Measurements from ENCODE around the gene UGP2. TPM values are rescaled to one million over a fixed set of nuclear protein-coding genes. Genes with fewer than 3 reads are reported as not detected.
A peak's percentile ranks its signal among the peaks of the same experiment; 100 is the strongest.
"Not testable (repeated sequence)": the region's sequence is repeated elsewhere in the genome, so short reads cannot be mapped to it uniquely, and the experiment has no call there.

The UGP2 gene
- total RNA-seq, 1 donor from 2014 or later = 145 TPM

DNA sequence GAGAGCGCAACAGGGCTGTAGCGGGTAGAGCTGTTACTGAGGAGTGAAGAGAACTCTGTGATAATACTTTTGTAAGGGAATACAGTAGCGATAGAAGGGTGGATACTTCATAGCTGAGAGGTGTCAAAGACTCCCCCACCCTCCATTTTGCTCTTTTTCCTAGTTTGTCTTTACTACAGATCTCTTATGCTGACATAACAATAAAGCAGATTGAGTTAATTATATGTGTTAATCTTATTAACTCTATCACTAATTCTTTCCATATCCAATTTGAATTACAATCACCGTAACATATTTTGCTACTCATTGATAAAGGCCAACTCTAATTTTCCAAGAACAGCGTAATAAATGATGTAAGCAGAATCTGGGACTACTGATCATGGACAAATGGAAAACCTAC lies 57.1 kb downstream of the UGP2 start:
- Histone ChIP-seq H3K4me1 (no peaks in the 10 kb centered on the region), H3K27me3 (no peaks in the 10 kb centered on the region), H3K36me3 (peaks cover 63% of the 10 kb centered on the region), H3K27ac (no peak overlapping the region), H3K4me3 (no peak overlapping the region), H3K9me3 (no peaks in the 10 kb centered on the region)
- TF ChIP-seq, protein P1, sequence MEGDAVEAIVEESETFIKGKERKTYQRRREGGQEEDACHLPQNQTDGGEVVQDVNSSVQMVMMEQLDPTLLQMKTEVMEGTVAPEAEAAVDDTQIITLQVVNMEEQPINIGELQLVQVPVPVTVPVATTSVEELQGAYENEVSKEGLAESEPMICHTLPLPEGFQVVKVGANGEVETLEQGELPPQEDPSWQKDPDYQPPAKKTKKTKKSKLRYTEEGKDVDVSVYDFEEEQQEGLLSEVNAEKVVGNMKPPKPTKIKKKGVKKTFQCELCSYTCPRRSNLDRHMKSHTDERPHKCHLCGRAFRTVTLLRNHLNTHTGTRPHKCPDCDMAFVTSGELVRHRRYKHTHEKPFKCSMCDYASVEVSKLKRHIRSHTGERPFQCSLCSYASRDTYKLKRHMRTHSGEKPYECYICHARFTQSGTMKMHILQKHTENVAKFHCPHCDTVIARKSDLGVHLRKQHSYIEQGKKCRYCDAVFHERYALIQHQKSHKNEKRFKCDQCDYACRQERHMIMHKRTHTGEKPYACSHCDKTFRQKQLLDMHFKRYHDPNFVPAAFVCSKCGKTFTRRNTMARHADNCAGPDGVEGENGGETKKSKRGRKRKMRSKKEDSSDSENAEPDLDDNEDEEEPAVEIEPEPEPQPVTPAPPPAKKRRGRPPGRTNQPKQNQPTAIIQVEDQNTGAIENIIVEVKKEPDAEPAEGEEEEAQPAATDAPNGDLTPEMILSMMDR (IDR thresholded peaks at IDR 0.05) = no peak
- ATAC-seq = no peak
- intact Hi-C loops (cut with DNase I) = no loop called here
- no peak for DNase-seq

DNA sequence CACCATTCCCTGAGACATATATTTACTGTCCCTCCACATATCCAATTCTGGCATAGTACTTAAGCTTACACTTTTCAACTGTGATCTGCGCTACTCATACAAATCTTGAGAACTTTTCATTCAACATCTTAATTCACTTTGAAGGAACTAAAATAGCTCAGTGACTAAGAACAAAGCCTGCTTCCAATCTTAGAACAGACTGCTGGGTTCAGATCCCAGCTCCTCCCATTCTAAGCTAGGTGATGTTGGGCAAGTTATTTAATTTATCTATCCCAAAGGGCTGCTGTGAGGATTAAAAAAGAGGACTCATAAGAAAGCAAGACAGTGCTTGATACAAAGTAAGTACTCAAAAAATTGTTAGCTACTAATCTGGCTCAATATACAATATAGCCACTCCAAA lies 57.9 kb downstream of the UGP2 start:
- Histone ChIP-seq H3K36me3 (peaks cover 55% of the 10 kb centered on the region), H3K4me3 (no peak overlapping the region), H3K4me1 (no peaks in the 10 kb centered on the region), H3K9me3 (no peaks in the 10 kb centered on the region), H3K27ac (no peak overlapping the region), H3K27me3 (no peaks in the 10 kb centered on the region)
- ATAC-seq (no peak), DNase-seq (no peak)
- intact Hi-C loops (cut with DNase I) = no loop called here
- TF ChIP-seq, protein P1 (IDR thresholded peaks at IDR 0.05) = no peak

DNA sequence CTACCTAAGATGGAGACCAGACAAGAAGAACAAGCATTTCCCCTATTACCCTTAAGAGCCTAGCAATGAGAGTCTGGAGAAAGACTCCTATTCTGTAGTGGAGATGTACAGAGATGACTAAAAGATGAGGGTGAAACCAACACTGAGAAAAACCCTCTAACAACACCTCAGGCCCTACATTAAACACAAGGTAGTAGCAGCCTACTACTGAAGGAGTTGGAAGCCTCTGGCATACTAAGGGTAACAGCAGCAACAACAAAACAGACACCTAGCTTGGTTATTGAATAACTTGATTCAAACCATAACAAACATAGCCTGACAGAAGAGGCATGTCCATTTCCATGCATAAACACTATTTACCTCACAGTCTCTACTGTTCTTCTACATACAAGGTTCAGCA lies 60.5 kb downstream of the UGP2 start:
- peaks cover 45% of the 10 kb centered on the region for H3K36me3 ChIP-seq
- no peak for ATAC-seq

DNA sequence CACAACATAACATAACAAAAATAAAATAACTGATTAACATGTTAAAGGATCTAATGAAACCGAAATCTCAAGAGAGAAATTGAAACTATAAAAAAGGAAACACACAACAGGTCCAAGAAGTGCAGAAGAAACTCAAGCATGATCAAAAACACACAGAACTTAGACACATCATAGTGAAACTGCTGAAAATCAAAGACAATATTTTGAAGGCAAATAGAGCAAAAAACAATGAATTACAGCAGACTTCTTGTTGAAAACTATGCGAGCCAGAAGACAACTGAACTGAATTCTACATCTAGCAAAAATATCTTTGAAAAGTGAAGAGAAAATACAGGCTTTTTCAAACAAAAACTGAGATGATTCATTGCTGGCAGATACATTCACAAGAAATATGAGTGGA lies 61.3 kb downstream of the UGP2 start:
- Histone ChIP-seq H3K27me3 (no peaks in the 10 kb centered on the region), H3K9me3 (no peaks in the 10 kb centered on the region), H3K36me3 (peaks cover 37% of the 10 kb centered on the region), H3K4me1 (no peaks in the 10 kb centered on the region), H3K27ac (no peak overlapping the region), H3K4me3 (no peak overlapping the region)
- ATAC-seq = no peak
- intact Hi-C loops (cut with DNase I) = no loop called here
- TF ChIP-seq, protein P1 (IDR thresholded peaks at IDR 0.05) = no peak
- no peak for DNase-seq

More for the DNA sequence above, 60.5 kb downstream of the UGP2 start:
- H3K4me3 ChIP-seq = no peak overlapping the region
- H3K27ac ChIP-seq = no peak overlapping the region
- H3K27me3 ChIP-seq = no peaks in the 10 kb centered on the region
- H3K4me1 ChIP-seq = no peaks in the 10 kb centered on the region
- TF ChIP-seq, protein P1 (IDR thresholded peaks at IDR 0.05) = no peak
- intact Hi-C loops (cut with DNase I) = no loop called here
- no peak for DNase-seq
- no peaks in the 10 kb centered on the region for H3K9me3 ChIP-seq

DNA sequence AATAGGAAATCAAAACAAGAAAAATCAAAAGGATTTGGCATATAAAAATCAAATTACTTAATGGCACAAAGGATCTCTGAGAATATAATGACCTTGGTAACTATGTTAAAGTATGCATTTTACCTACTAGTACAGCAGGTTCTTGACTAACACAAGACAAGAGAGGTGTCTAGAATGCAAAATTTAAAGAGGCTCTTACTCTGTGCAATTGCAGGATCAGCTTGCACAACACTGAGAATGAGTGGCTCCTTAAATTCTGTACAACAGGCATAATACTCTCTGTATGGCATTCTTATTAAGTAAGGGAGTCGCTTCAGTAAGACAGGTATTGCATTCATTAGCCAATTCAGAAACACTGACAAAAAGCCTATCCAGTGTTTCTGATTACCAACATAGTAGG lies 72.6 kb downstream of the UGP2 start:
- Histone ChIP-seq H3K27me3 (no peaks in the 10 kb centered on the region), H3K36me3 (peaks cover 57% of the 10 kb centered on the region), H3K27ac (no peak overlapping the region), H3K4me1 (no peaks in the 10 kb centered on the region), H3K4me3 (no peak overlapping the region), H3K9me3 (no peaks in the 10 kb centered on the region)
- TF ChIP-seq, protein P1 (IDR thresholded peaks at IDR 0.05) = no peak
- DNase-seq = no peak
- peak; percentile 59 for ATAC-seq
- intact Hi-C loops (cut with DNase I) = no loop called here

DNA sequence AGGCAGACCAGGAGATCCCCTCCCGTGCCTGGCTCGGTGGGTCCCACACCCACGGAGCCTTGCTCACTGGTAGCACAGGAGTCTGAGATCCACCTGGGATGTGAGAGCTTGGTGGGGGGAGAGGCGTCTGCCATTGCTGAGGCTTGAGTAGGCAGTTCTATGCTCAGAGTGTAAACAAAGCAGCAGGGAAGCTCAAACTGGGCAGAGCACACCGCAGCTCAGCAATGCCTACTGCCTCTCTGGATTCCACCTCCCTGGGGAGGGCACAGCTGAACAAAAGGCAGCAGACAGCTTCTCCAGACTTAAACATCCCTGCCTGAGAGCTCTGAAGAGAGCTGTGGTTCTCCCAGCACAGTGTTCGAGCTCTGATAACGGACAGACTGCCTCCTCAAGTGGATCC lies 85.1 kb downstream of the UGP2 start:
- DNase-seq (no peak), ATAC-seq (no peak)
- TF ChIP-seq, protein P1 (IDR thresholded peaks at IDR 0.05) = no peak
- no peak overlapping the region for H3K4me3 ChIP-seq
- intact Hi-C loops (cut with DNase I) = no loop called here
- H3K27me3 ChIP-seq = no peaks in the 10 kb centered on the region
- no peak overlapping the region for H3K27ac ChIP-seq
- H3K4me1 ChIP-seq = no peaks in the 10 kb centered on the region
- peaks cover 17% of the 10 kb centered on the region for H3K36me3 ChIP-seq
- H3K9me3 ChIP-seq = no peaks in the 10 kb centered on the region

DNA sequence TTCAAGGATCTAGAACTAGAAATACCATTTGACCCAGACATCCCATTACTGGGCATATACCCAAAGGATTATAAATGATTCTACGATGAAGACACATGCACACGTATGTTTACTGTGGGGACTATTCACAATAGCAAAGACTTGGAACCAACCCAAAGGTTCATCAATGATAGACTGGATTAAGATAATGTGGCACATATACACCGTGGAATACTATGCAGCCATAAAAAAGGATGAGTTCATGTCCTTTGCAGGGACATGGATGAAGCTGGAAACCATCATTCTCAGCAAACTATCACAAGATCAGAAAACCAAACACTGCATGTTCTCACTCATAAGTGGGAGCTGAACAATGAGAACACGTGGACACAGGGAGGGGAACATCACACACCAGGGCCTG lies 90.4 kb downstream of the UGP2 start:
- ATAC-seq; intact Hi-C loops (cut with DNase I); H3K4me3 ChIP-seq; H3K4me1 ChIP-seq; DNase-seq; H3K9me3 ChIP-seq; H3K27me3 ChIP-seq; H3K27ac ChIP-seq: not testable (repeated sequence)
- H3K36me3 ChIP-seq = peaks cover 11% of the 10 kb centered on the region
